Spleen (tissue), 11 donors: ENCODE measurements around the gene PTPN13. TPM values are rescaled to one million over a fixed set of nuclear protein-coding genes. Genes with fewer than 3 reads are reported as not detected.
"Not testable (repeated sequence)": the region's sequence is repeated elsewhere in the genome, so short reads cannot be mapped to it uniquely, and the experiment has no call there.

Source experiments
- DNase-seq: peaks from one replicate; pipeline ENCODE4 v3.0.0-alpha.2; 2020
- H3K27ac ChIP-seq, 8 donors: fragments of 200-600 bp; sonication (generic) in 7 of 8; 1 replicate in 4 of 8; 2 replicates in 4 of 8; pipeline versions ENCODE4 v1.5.0 to v1.8.0; 2016 to 2021; ENCODE audit warnings: inconsistent platforms in 4 of 8, mild to moderate bottlenecking in 4 of 8, moderate library complexity in 1 of 8
- H3K27me3 ChIP-seq, 7 donors: fragments of 200-600 bp; sonication (generic) in 6 of 7; replicated peaks in 1 of 7; 1 replicate in 4 of 7; 2 replicates in 3 of 7; pipeline versions ENCODE4 v1.5.0 to v1.8.0; 2016 to 2021; ENCODE audit warnings: inconsistent platforms in 3 of 7, mild to moderate bottlenecking in 1 of 7
- H3K36me3 ChIP-seq, 6 donors: fragments of 200-600 bp; sonication (generic) in 5 of 6; 1 replicate in 4 of 6; 2 replicates in 2 of 6; pipeline versions ENCODE4 v1.5.0 to v1.8.0; 2016 to 2021; ENCODE audit warnings: inconsistent platforms in 2 of 6
- H3K4me1 ChIP-seq, 6 donors: fragments of 200-600 bp; sonication (generic) in 5 of 6; 1 replicate in 3 of 6; 2 replicates in 3 of 6; pipeline versions ENCODE4 v1.5.0 to v1.8.0; 2016 to 2021; ENCODE audit warnings: inconsistent platforms in 3 of 6
- H3K4me3 ChIP-seq, 8 donors: fragments of 200-600 bp; sonication (generic) in 7 of 8; 1 replicate in 4 of 8; 2 replicates in 4 of 8; pipeline versions ENCODE4 v1.5.0 to v1.8.0; 2016 to 2021; ENCODE audit warnings: inconsistent platforms in 4 of 8, mild to moderate bottlenecking in 4 of 8, moderate library complexity in 2 of 8
- H3K9me3 ChIP-seq, 8 donors: fragments of 200-600 bp; sonication (generic) in 7 of 8; 1 replicate in 4 of 8; 2 replicates in 4 of 8; pipeline versions ENCODE4 v1.5.0 to v1.8.0; 2016 to 2021; ENCODE audit warnings: inconsistent platforms in 4 of 8
- POLR2A ChIP-seq, 3 donors: fragments of 450-650 bp; IDR thresholded peaks; one replicate each; pipeline ENCODE4 v1.5.1; 2017; ENCODE audit warnings: antibody characterized with exemption in 3 of 3, mild to moderate bottlenecking in 1 of 3
- POLR2AphosphoS5 ChIP-seq, 3 donors: sonication (generic); formaldehyde crosslinking; IDR thresholded peaks; one replicate each; pipeline ENCODE4 v1.5.1; 2017; ENCODE audit warnings: antibody characterized with exemption in 3 of 3
- WGBS, 5 donors: extraction: QIAGEN DNeasy Blood & Tissue Kit in 3 of 5; methylation state at CpG; one replicate each; pipeline versions ENCODE4 v1.1.5 to v1.1.7; 2013 to 2018; 5-methylcytosine and 5-hydroxymethylcytosine counted together
- intact Hi-C: fragments of 100-400 bp; cut with DNase I; formaldehyde crosslinking; loops from one replicate; pipeline ENCODE4 v1.15.0; 2023; ENCODE audit warnings: low total_unique reads
- polyA plus RNA-seq, 3 donors: library from polyadenylated mRNA; stranded (reverse); fragments of 200-250 nt; gene quantifications; one replicate each; pipeline ENCODE4 v1.2.1, GENCODE V29; 2013
- total RNA-seq, 7 donors: library from RNA; depleted of rRNA in 3 of 7; stranded (reverse); fragments of >200 nt in 3 of 7; fragmentation: NEBNext Ultra II Directional in 4 of 7; extraction: Animal tissue kit (Norgen Biotek cat#: 25700) in 4 of 7; gene quantifications; one replicate each; pipeline versions ENCODE4 v1.1.0 to v1.2.1, GENCODE V29; 2016 to 2021
- TF ChIP-seq, protein P1 (sequence below), 11 experiments: fragments of 200-600 bp in 7 of 11; fragments of 450-650 bp in 4 of 11; sonication (generic) in 4 of 11; IDR thresholded peaks in 8 of 11; conservative IDR thresholded peaks in 3 of 11; 1 replicate in 7 of 11; 2 replicates in 4 of 11; pipeline versions ENCODE4 v1.4.0 to v1.8.0; 2016 to 2021; ENCODE audit warnings: antibody characterized with exemption in 11 of 11, inconsistent platforms in 4 of 11, mild to moderate bottlenecking in 1 of 11
- donor health status: healthy with polysubstance abuse.
- donor health status: DM: no; HTN: no; CAD: no; lungs with moderate emphysema.
- donor health status: DM: no; HTN: no; CAD: no.
- donor health status: Bipolar disorder and iron deficiency.
- donor health status: healthy.
- donor health status: DM: no; HTN: no; CAD: no.
- donor health status: DM: yes; HTN: yes; CAD: no.

PTPN13 gene
- total and polyA plus RNA-seq, 10 donors = 0.57 to 20.1 (median 10.5) TPM

DNA sequence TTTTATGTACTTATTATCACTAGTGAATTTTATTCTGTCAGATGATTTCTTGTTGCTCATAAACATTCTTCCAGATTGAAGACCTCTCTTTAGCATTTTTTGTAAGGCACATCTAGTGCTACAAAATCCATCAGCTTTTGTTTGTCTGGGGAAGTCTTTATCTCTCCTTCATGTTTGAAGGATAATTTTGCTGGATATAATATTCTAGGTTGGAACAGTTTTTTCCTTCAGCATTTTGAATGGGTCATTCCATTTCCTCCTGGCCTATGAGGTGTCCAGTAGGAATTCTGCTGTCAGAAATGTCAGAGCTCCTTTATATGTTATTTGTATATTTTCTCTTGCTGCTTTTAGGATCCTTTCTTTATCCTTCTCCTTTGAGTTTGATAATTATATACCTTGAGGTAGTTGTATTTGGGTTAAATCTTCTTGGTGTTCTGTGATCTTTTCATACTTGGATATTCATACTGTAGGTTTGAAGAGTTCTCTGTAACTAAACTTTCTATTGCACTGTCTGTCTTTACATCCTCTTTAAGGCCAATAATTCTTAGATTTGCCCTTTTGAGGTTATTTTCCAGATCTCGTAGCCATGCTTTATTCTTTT lies 58.3 kb downstream of the PTPN13 start:
- TF ChIP-seq POLR2A (IDR thresholded peaks at IDR 0.05) (no peak), POLR2AphosphoS5 (IDR thresholded peaks at IDR 0.05) (no peak)
- TF ChIP-seq, protein P1, sequence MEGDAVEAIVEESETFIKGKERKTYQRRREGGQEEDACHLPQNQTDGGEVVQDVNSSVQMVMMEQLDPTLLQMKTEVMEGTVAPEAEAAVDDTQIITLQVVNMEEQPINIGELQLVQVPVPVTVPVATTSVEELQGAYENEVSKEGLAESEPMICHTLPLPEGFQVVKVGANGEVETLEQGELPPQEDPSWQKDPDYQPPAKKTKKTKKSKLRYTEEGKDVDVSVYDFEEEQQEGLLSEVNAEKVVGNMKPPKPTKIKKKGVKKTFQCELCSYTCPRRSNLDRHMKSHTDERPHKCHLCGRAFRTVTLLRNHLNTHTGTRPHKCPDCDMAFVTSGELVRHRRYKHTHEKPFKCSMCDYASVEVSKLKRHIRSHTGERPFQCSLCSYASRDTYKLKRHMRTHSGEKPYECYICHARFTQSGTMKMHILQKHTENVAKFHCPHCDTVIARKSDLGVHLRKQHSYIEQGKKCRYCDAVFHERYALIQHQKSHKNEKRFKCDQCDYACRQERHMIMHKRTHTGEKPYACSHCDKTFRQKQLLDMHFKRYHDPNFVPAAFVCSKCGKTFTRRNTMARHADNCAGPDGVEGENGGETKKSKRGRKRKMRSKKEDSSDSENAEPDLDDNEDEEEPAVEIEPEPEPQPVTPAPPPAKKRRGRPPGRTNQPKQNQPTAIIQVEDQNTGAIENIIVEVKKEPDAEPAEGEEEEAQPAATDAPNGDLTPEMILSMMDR (IDR thresholded peaks at IDR 0.05 in 8 of 11, conservative IDR thresholded peaks at IDR 0.05 in 3 of 11) = no peak
- WGBS, 5 donors = 89 to 95% (median 90%) methylated on average over 1 of the region's 1 CpG
- no peaks in the 10 kb centered on the region for H3K4me1 ChIP-seq

DNA sequence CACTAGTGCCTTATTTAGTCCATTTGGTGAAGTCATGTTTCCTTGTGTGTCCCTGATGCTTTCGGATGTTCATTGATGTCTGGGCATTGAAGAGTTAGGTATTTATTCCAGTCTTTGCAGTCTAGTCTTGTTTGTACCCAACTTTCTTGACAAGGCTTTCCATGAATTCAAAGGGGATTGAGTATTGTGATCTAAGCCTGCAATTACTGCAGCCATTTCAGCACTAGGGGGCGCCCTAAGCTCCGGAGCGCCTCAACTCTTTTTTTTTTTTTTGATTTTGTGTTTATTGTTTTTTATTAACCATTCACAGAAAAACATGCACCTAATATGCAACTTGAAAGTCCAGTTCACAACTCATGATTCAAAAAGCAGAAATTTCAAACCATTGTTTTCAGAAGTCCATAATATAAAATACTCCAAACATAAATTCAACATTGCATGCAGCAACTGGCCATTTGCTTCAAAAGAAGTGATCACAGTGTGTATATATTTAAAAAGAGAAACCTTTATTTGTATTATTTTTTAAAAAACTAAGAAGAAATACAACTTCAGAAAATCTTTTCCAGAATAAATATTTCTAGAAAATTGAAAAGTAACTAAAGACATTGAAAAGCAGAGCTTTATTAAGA lies 59.2 kb downstream of the PTPN13 start:
- no peaks in the 10 kb centered on the region for H3K36me3 ChIP-seq
- WGBS, 5 donors = 66 to 89% (median 78%) methylated on average over 4 of the region's 4 CpGs
- H3K9me3 ChIP-seq = peaks cover 3 to 78% (median 59%) of the 10 kb centered on the region in 8 donors
- no peaks in the 10 kb centered on the region for H3K4me1 ChIP-seq
- no peak for DNase-seq
- H3K27ac ChIP-seq = no peak overlapping the region
- H3K27me3 ChIP-seq = no peaks in the 10 kb centered on the region
- no peak overlapping the region for H3K4me3 ChIP-seq
- intact Hi-C loops = no loop called here
- TF ChIP-seq POLR2A (IDR thresholded peaks at IDR 0.05) (no peak), POLR2AphosphoS5 (IDR thresholded peaks at IDR 0.05) (no peak)
- TF ChIP-seq, protein P1 (IDR thresholded peaks at IDR 0.05 in 8 of 11, conservative IDR thresholded peaks at IDR 0.05 in 3 of 11) = no peak

More for the DNA sequence above, 58.3 kb downstream of the PTPN13 start:
- H3K27ac ChIP-seq = no peak overlapping the region
- H3K27me3 ChIP-seq = no peaks in the 10 kb centered on the region
- no peak for DNase-seq
- no peak overlapping the region for H3K4me3 ChIP-seq
- intact Hi-C loops = no loop called here
- no peaks in the 10 kb centered on the region for H3K36me3 ChIP-seq
- H3K9me3 ChIP-seq = peaks cover 3 to 80% (median 60%) of the 10 kb centered on the region in 8 donors

DNA sequence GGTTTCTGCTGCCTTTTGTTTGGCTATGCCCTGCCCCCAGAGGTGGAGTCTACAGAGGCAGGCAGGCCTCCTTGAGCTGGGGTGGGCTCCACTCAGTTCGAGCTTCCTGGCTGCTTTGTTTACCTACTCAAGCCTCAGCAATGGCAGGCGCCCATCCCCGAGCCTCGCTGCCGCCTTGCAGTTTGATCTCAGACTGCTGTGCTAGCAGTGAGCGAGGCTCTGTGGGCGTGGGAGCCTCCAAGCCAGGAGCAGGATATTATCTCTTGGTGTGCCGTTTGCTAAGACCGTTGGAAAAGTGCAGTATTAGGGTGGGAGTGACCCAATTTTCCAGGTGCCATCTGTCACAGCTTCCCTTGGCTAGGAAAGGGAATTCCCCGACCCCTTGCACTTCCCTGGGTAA lies 62.7 kb downstream of the PTPN13 start:
- 88 to 93% (median 90%) methylated on average over 6 to 10 of the region's 10 CpGs for WGBS, 5 donors
- DNase-seq, H3K27me3 ChIP-seq, intact Hi-C loops, H3K27ac ChIP-seq, H3K4me3 ChIP-seq, H3K4me1 ChIP-seq, H3K36me3 ChIP-seq: not testable (repeated sequence)
- H3K9me3 ChIP-seq = peaks cover 3 to 44% (median 25%) of the 10 kb centered on the region in 8 donors

DNA sequence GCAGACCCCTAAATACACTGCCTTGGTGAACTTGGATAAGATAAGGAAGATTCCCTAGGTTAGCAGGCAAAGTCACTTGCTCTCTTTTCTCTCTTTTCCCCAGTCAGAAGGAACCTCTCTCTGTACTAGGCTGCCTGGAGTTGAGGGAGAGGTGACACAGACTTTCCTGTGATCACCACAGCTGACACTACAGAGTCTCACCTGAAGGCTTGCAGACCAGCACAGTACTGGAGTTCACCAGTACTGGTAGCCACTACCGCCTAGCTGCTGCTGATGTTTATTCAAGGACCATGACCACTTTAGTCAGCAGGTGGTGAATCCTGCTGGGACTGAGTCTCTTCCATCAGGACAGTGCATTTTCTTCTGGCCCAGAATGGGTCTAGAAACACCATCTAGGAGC lies 63.3 kb downstream of the PTPN13 start:
- H3K4me3 ChIP-seq = no peak overlapping the region
- no peak overlapping the region for H3K27ac ChIP-seq
- no peaks in the 10 kb centered on the region for H3K27me3 ChIP-seq
- DNase-seq = no peak
- H3K9me3 ChIP-seq = peaks cover 3 to 38% (median 19%) of the 10 kb centered on the region in 8 donors
- TF ChIP-seq, protein P1 (IDR thresholded peaks at IDR 0.05 in 8 of 11, conservative IDR thresholded peaks at IDR 0.05 in 3 of 11) = no peak
- TF ChIP-seq POLR2A (IDR thresholded peaks at IDR 0.05) (no peak), POLR2AphosphoS5 (IDR thresholded peaks at IDR 0.05) (no peak)
- WGBS, 5 donors = 89 to 100% (median 96%) methylated on average over 1 of the region's 1 CpG
- intact Hi-C loops = no loop called here
- no peaks in the 10 kb centered on the region for H3K4me1 ChIP-seq
- H3K36me3 ChIP-seq = no peaks in the 10 kb centered on the region
